HG02943 (cell line): Measurements from ENCODE around the gene NR2C1.
"Not testable (repeated sequence)": the region's sequence is repeated elsewhere in the genome, so short reads cannot be mapped to it uniquely, and the experiment has no call there.

Experiments
- ATAC-seq: cut with Tn5 transposase; IDR thresholded peaks from one replicate; pipeline ENCODE4 v1.9.1; 2021; ENCODE audit warnings: mild to moderate bottlenecking, low read depth, moderate library complexity; ENCODE audit not compliant: unreplicated experiment

The NR2C1 gene

GRCh38 chr12:95072900-95073697 is at the start of gene NR2C1:
Gene NR2C1 (minus strand): TSS chr12:95073618. CDS start chr12:95067384, 6,234 bp downstream.
- peak; percentile 95 for ATAC-seq

GRCh38 chr12:95118788-95119179 is 45.4 kb upstream of the NR2C1 start:
- no peak for ATAC-seq

- no peak for ATAC-seq
These were observed 44.8 kb upstream of the NR2C1 start for GRCh38 chr12:95118138-95118787.

- peak; percentile 66 for ATAC-seq
These were observed 43.8 kb upstream of the NR2C1 start for GRCh38 chr12:95117178-95117599.

GRCh38 chr12:95116773-95117172 is 43.4 kb upstream of the NR2C1 start:
- peak; percentile 11 for ATAC-seq

GRCh38 chr12:95116341-95116740 is 42.9 kb upstream of the NR2C1 start:
- ATAC-seq: no peak

GRCh38 chr12:95115641-95116040 is 42.2 kb upstream of the NR2C1 start:
- no peak for ATAC-seq

GRCh38 chr12:95114766-95115405 is 41.5 kb upstream of the NR2C1 start:
- ATAC-seq: no peak

GRCh38 chr12:95107362-95107761 is 33.9 kb upstream of the NR2C1 start:
- ATAC-seq: no peak

- no peak for ATAC-seq
These were observed 32.1 kb upstream of the NR2C1 start for GRCh38 chr12:95105540-95105939.

- ATAC-seq: no peak
These were observed 31.6 kb upstream of the NR2C1 start for GRCh38 chr12:95104919-95105452.

GRCh38 chr12:95102916-95103671 is 29.7 kb upstream of the NR2C1 start:
- ATAC-seq: peak; percentile 97

- ATAC-seq: not testable (repeated sequence)
These were observed 28.5 kb upstream of the NR2C1 start for GRCh38 chr12:95101957-95102356.

GRCh38 chr12:95100264-95101190 is 27.1 kb upstream of the NR2C1 start:
- no peak for ATAC-seq

- no peak for ATAC-seq
These were observed 25.9 kb upstream of the NR2C1 start for GRCh38 chr12:95099270-95099790.

GRCh38 chr12:95096852-95097251 is 23.4 kb upstream of the NR2C1 start:
- ATAC-seq: no peak

- no peak for ATAC-seq
These were observed 23.0 kb upstream of the NR2C1 start for GRCh38 chr12:95096378-95096777.

GRCh38 chr12:95095866-95096265 is 22.4 kb upstream of the NR2C1 start:
- not testable (repeated sequence) for ATAC-seq

- no peak for ATAC-seq
These were observed 16.0 kb upstream of the NR2C1 start for GRCh38 chr12:95089462-95089861.
